Neural cell (in vitro differentiated cells): ENCODE results near the gene SLC44A5. TPM values are rescaled to one million over a fixed set of nuclear protein-coding genes. Genes with fewer than 3 reads are reported as not detected.
A peak's percentile ranks its signal among the peaks of the same experiment; 100 is the strongest.

Experiments used
- H2AFZ ChIP-seq: fragments of 200-600, 300-800 bp; sonication (generic), shearing (Covaris generic); 2 replicates; pipeline ENCODE4 v1.6.0; 2014; ENCODE audit warnings: low read depth, mild to moderate bottlenecking, antibody characterized with exemption, low read length, moderate library complexity
- H3F3A ChIP-seq: fragments of 200-600 bp; shearing (Covaris generic); 2 replicates; pipeline ENCODE4 v1.6.1; 2016; ENCODE audit warnings: mild to moderate bottlenecking, moderate library complexity, mixed read lengths, antibody characterized with exemption, low read length; ENCODE audit not compliant: insufficient read depth, poor library complexity, severe bottlenecking
- H3K27ac ChIP-seq: fragments of 200-600, 300-800 bp; sonication (generic), shearing (Covaris generic); 2 replicates; pipeline ENCODE4 v1.5.1; 2014; ENCODE audit warnings: mild to moderate bottlenecking, low read length, moderate library complexity
- H3K27me3 ChIP-seq: fragments of 300-800, 200-600 bp; sonication (generic), shearing (Covaris generic); 2 replicates; pipeline ENCODE4 v1.6.0; 2014; ENCODE audit warnings: mild to moderate bottlenecking, low read depth, low read length, moderate library complexity; ENCODE audit not compliant: insufficient read depth
- H3K36me3 ChIP-seq: fragments of 300-800, 200-600 bp; sonication (generic), shearing (Covaris generic); 2 replicates; pipeline ENCODE4 v1.5.1; 2014; ENCODE audit warnings: mild to moderate bottlenecking, antibody characterized with exemption, low read length, moderate library complexity; ENCODE audit not compliant: insufficient read depth
- H3K4me2 ChIP-seq: fragments of 300-800, 200-600 bp; sonication (generic), shearing (Covaris generic); 2 replicates; pipeline ENCODE4 v1.6.0; 2014; ENCODE audit warnings: mild to moderate bottlenecking, low read length
- H3K4me3 ChIP-seq: fragments of 300-800, 200-600 bp; sonication (generic), shearing (Covaris generic); 2 replicates; pipeline ENCODE4 v1.5.1; 2014; ENCODE audit warnings: mild to moderate bottlenecking, low read length, moderate library complexity
- H3K79me2 ChIP-seq: fragments of 200-600 bp; shearing (Covaris generic); replicated peaks from 2 replicates; pipeline ENCODE4 v1.6.0; 2014; ENCODE audit warnings: mild to moderate bottlenecking, low read length, moderate library complexity; ENCODE audit not compliant: insufficient read depth
- H3K9ac ChIP-seq: fragments of 300-800, 200-600 bp; sonication (generic), shearing (Covaris generic); 2 replicates; pipeline ENCODE4 v1.6.1; 2016; ENCODE audit warnings: mild to moderate bottlenecking, low read length, mixed read lengths
- H3K9me2 ChIP-seq: fragments of 200-600 bp; shearing (Covaris generic); 2 replicates; pipeline ENCODE4 v1.6.1; 2016; ENCODE audit warnings: mild to moderate bottlenecking, low read length, mixed read lengths; ENCODE audit not compliant: insufficient read depth
- H3K9me3 ChIP-seq: fragments of 200-600, 300-800 bp; sonication (generic), shearing (Covaris generic); 2 replicates; pipeline ENCODE4 v1.6.1; 2016; ENCODE audit warnings: mild to moderate bottlenecking, mixed run types, low read length, moderate library complexity, mixed read lengths
- H4K20me1 ChIP-seq: fragments of 200-600 bp; shearing (Covaris generic); 2 replicates; pipeline ENCODE4 v1.6.1; 2016; ENCODE audit warnings: mild to moderate bottlenecking, mixed run types; ENCODE audit not compliant: insufficient read depth
- EP300 ChIP-seq: fragments of 450-650 bp; conservative IDR thresholded peaks from 2 replicates; pipeline ENCODE4 v1.6.1; 2014; ENCODE audit warnings: antibody characterized with exemption, mild to moderate bottlenecking, moderate library complexity; ENCODE audit not compliant: poor library complexity, severe bottlenecking
- EZH2 ChIP-seq: fragments of 200-600, 300-800 bp; shearing (Covaris generic), sonication (generic); IDR thresholded peaks from 2 replicates; pipeline ENCODE4 v1.6.1; 2014; ENCODE audit warnings: antibody characterized with exemption, low read length, borderline replicate concordance, mild to moderate bottlenecking; ENCODE audit not compliant: insufficient read depth, poor library complexity, severe bottlenecking
- MXI1 ChIP-seq: fragments of 450-650 bp; conservative IDR thresholded peaks from 2 replicates; pipeline ENCODE4 v1.6.1; 2014; ENCODE audit warnings: antibody characterized with exemption, mild to moderate bottlenecking; ENCODE audit not compliant: poor library complexity, severe bottlenecking
- POLR2AphosphoS5 ChIP-seq: IDR thresholded peaks from 2 replicates; pipeline ENCODE4 v1.6.1; 2012
- RAD21 ChIP-seq: fragments of 450-650 bp; conservative IDR thresholded peaks from 2 replicates; pipeline ENCODE4 v1.6.1; 2014; ENCODE audit warnings: antibody characterized with exemption, mild to moderate bottlenecking, moderate library complexity
- REST ChIP-seq: IDR thresholded peaks from 2 replicates; pipeline ENCODE4 v1.6.1; 2012; ENCODE audit warnings: borderline replicate concordance
- SMC3 ChIP-seq: fragments of 450-650 bp; conservative IDR thresholded peaks from 2 replicates; pipeline ENCODE4 v1.6.1; 2014; ENCODE audit warnings: antibody characterized with exemption, mild to moderate bottlenecking, moderate library complexity; ENCODE audit not compliant: poor library complexity
- TAF1 ChIP-seq: IDR thresholded peaks from 2 replicates; pipeline ENCODE4 v1.6.1; 2012; ENCODE audit warnings: low read depth
- polyA plus RNA-seq: library from polyadenylated mRNA; depleted of rRNA; stranded (reverse); fragments of >200 nt; gene quantifications from 2 replicates; pipeline ENCODE4 v1.2.3, GENCODE V29; 2014
- TF ChIP-seq, protein P1 (sequence below): fragments of 450-650 bp; IDR thresholded peaks from 2 replicates; pipeline ENCODE4 v1.5.1; 2014; ENCODE audit warnings: antibody characterized with exemption, mild to moderate bottlenecking, moderate library complexity; ENCODE audit not compliant: poor library complexity, severe bottlenecking

The SLC44A5 gene
- polyA plus RNA-seq, 1 donor from 2014 or later = 53.0 TPM

GRCh38 chr1:75630998-75631397 lies 20.1 kb upstream of the SLC44A5 start:
- H3K4me3 ChIP-seq = no peak overlapping the region
- H3K27me3 ChIP-seq = no peaks in the 10 kb centered on the region

GRCh38 chr1:75630004-75630594 lies 19.2 kb upstream of the SLC44A5 start:
- Histone ChIP-seq H4K20me1 (no peaks in the 10 kb centered on the region), H3K9me3 (no peaks in the 10 kb centered on the region), H3F3A (no peaks in the 10 kb centered on the region), H3K79me2 (no peaks in the 10 kb centered on the region), H2AFZ (no peak overlapping the region), H3K27ac (peak overlapping the region; percentile 9), H3K36me3 (no peaks in the 10 kb centered on the region), H3K27me3 (no peaks in the 10 kb centered on the region), H3K4me3 (no peak overlapping the region), H3K4me2 (no peak overlapping the region), H3K9me2 (no peaks in the 10 kb centered on the region), H3K9ac (no peak overlapping the region)
- TF ChIP-seq TAF1 (no peak), EZH2 (no peak), RAD21 (no peak), EP300 (peak; percentile 49), MXI1 (no peak)
- TF ChIP-seq, protein P1, sequence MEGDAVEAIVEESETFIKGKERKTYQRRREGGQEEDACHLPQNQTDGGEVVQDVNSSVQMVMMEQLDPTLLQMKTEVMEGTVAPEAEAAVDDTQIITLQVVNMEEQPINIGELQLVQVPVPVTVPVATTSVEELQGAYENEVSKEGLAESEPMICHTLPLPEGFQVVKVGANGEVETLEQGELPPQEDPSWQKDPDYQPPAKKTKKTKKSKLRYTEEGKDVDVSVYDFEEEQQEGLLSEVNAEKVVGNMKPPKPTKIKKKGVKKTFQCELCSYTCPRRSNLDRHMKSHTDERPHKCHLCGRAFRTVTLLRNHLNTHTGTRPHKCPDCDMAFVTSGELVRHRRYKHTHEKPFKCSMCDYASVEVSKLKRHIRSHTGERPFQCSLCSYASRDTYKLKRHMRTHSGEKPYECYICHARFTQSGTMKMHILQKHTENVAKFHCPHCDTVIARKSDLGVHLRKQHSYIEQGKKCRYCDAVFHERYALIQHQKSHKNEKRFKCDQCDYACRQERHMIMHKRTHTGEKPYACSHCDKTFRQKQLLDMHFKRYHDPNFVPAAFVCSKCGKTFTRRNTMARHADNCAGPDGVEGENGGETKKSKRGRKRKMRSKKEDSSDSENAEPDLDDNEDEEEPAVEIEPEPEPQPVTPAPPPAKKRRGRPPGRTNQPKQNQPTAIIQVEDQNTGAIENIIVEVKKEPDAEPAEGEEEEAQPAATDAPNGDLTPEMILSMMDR = no peak

More at GRCh38 chr1:75630998-75631397, 20.1 kb upstream of the SLC44A5 start:
- Histone ChIP-seq H3K79me2 (no peaks in the 10 kb centered on the region), H3K9ac (no peak overlapping the region), H3K9me3 (no peaks in the 10 kb centered on the region), H3F3A (no peaks in the 10 kb centered on the region), H4K20me1 (no peaks in the 10 kb centered on the region), H2AFZ (no peak overlapping the region), H3K36me3 (no peaks in the 10 kb centered on the region), H3K4me2 (no peak overlapping the region), H3K27ac (no peak overlapping the region), H3K9me2 (no peaks in the 10 kb centered on the region)
- TF ChIP-seq RAD21 (no peak), POLR2AphosphoS5 (no peak), SMC3 (no peak), MXI1 (no peak), TAF1 (no peak), EZH2 (no peak), EP300 (no peak), REST (no peak)
- TF ChIP-seq, protein P1 = no peak
